HG02973 (cell line): ENCODE measurements around the gene PPIP5K2.

Experiments
- ATAC-seq: cut with Tn5 transposase; IDR thresholded peaks from one replicate; pipeline ENCODE4 v1.9.1; 2021; ENCODE audit warnings: moderate library complexity; ENCODE audit not compliant: unreplicated experiment

Gene PPIP5K2

DNA sequence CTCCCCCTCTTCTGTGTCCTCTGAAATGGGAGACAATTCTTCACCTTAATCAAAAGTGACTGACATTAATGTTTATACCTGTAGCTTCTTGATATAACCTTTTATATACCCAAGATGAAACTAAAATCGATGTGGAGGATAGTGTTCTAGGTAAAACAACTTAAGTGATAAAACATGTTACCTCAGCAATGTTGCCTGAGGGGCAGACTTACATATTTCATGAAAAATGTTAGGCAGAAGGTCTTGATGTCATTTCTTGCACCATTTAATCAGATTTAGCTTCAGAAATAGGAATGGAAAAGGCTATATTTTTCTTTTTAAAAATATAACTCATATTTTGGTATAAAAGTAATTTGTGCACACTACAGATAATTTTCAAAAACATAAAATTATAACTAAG is 115.8 kb downstream of the PPIP5K2 start:
- ATAC-seq: no peak

DNA sequence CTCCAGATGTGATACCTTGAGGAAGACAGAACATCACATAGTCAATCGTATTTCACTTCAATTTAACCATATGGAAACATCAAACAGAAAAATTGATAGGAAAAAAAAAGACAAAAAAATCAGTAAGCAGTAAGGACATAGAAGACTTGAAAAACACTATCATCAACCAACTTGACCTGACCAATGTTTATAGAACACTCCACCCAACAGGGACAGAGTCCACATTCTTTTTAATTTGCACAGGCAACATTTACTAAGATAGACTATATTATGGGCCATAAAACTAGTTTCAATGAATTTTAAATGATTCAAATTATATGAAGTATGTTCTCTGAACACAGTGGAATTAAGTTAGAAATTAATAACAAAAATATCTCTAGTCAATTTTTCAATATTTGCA is 117.7 kb downstream of the PPIP5K2 start:
- no peak for ATAC-seq

DNA sequence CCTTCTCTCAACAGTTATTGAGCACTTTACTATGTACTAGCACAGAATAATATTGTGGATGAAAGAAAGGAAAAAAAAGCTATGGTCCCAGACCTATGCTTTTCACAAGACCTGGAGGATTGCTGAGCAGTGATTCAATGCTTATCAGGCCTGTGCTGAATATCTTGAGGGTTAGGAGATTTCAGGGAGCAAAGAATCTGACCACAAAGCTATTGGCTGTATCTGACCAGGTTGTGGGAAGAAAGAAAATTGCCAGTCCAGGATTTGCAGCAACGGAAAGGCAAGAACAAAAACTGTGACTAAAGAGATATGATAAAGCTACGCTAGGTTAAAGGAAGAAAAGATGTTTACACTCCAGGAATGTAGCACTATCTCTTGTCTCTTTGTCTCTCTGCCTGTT is 123.6 kb downstream of the PPIP5K2 start:
- ATAC-seq: no peak

DNA sequence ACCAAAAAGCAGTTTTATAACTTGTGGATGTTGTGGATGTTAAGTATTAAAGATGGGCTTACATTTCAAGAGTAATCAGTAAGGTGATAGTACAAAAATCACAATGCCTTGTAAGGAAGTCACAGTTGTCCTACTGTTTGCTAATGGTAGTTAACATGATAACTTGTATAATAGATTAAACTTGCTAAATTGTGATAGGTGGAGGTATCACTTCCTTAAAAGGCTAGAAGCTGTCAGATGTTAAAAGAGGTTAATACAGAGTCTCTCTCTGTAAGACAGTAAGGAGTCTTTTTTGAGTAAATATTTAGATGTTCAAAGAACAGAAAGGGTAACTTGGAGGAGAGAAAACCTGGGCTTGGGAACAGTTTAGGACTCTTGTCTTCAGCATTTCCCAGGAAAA is 124.3 kb downstream of the PPIP5K2 start:
- ATAC-seq: no peak

DNA sequence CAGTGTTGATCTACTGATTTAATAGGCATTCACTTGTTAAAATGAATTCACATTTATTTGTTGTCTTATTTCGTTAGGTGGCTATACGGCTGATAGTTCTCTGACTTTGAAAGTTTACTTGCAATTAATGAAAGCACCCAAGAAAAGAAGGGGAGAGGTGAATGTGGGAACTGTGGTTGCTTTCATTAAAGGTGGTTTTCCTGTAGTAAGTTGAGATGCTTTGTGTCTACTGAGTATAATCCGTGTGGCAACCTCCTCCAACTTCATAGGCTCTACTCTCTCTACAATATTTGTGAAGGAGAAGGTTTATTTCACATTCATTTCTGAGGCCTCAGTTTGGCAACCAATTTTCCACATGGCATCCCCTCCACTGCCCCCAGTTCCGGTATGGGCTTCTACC is 125.7 kb downstream of the PPIP5K2 start:
- ATAC-seq: no peak

DNA sequence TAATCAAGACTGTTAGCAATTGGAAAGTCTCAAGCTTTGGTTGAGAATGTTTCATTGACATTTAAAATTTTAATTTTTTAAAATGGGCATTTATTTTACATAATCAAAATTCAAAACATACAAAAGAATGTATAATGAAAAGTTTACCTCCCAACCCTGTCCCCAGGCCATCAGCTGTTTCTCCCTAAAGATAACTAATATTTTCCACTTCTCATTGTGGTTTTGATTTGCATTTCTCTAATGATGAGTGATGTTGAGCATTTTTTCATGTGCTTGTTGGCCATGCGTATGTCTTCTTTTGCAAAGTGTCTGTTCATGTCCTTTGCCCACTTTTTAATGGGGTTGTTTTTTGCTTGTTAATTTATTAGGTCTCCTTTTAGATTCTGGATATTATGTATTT is 127.0 kb downstream of the PPIP5K2 start:
- ATAC-seq: peak; percentile 59

DNA sequence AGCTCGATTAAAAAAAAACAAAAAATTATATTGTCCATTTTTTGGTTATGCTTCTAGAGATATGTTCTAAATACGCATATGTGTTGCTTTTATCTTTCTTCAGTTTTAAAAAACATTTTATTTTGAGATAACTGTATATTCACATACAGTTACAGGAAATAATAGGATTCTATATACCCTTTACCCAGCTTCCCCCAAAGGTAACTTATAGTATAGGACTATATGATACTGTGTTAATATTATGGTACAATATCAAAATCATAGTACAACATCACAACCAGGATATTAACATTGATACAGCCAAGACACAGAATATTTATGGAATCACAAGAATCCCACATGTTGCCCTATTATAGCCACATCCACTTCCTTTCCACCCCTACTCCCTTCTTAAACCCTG is 129.0 kb downstream of the PPIP5K2 start:
- ATAC-seq: no peak

DNA sequence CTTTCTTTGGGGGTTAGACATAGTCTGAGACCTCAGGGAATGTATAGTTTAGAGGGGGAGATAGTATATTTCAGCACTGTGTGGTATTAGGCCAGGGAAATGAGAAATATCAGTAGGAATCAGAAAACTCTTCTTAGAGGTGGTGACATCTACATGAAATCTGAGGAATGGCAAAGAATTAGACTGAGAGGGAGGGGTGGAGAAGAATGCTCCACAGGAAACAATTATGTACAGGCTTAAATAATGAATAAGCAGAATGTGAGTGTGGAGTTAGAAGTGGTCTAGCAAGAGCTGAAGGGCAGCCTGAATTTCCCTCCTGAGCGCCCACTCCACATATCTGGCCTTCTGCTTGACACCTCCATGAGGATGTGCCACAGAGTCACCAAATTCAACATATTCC is 134.8 kb downstream of the PPIP5K2 start:
- no peak for ATAC-seq

DNA sequence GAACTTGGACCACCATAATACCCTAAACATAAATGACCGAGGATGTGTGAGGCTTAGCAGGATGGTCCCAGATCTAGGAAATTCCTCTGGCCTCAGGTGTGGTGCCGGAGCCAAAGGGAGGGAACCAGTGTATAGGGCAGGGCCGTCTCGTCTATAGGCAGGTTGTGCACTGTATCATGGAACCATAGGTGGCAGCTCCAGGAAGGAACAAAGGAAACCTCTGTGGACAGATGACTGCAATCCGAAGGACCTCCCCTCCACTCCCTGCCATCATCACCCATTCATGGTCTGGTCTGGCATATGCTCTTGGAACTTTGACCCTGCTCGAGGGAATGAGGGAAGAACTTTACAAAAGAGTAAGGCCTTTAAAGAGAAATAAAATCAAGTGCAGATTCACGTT is 135.6 kb downstream of the PPIP5K2 start:
- ATAC-seq: no peak

DNA sequence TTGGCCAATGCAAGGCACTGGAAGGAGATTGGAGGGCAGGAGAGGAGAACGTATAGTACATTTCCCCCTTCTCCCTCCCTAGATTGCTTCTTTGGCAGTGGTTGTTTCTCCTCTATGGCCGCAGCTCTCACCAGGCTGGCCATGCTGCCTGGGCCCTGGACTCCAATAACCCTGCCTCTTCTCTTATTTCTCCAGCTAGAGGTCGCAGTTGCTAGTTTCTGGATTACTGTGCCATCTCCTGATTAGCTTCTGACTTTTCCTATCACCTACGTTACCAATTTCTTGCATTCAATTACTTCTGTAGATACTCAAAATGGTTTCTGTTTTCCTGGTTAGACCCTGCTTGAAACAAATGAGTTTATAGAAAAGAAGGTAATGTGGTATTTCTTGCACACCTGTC is 136.1 kb downstream of the PPIP5K2 start:
- ATAC-seq: no peak

DNA sequence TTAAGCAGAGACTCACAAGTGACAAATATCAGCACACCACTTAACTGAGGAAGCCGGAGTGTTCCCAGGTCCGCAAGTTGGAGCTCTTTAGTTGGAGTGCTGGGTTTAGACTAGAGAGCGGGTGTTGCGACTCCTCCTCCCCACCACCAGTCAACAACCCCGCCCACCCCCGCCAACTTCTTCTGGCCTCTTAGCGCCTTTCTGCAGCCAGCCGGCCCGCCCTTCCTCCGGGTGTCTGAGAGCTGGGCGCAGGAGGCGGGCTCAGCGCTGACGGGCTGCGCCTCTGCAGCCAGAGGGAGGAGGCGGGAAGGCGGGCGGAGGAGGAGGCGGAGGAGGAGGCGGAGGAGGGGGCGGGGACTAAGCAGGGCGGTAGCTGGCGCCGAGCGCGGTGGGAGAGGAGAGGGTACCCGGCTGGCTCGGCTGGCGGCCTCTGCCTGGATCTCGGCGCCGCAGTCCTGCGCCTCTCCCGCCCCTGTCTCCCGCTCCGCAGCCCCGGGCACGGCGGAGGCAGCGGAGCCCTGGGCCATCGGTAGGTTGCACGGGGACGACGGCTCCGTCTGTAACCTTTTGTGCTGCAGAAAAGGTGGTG is 138.4 kb downstream of the PPIP5K2 start, which contains the start of gene MACIR:
Gene MACIR, plus strand, starts transcription at position 396 of the 589 bp plus-strand sequence. CDS start 17,157 bp downstream, outside the sequence.
- ATAC-seq: peak; percentile 83

DNA sequence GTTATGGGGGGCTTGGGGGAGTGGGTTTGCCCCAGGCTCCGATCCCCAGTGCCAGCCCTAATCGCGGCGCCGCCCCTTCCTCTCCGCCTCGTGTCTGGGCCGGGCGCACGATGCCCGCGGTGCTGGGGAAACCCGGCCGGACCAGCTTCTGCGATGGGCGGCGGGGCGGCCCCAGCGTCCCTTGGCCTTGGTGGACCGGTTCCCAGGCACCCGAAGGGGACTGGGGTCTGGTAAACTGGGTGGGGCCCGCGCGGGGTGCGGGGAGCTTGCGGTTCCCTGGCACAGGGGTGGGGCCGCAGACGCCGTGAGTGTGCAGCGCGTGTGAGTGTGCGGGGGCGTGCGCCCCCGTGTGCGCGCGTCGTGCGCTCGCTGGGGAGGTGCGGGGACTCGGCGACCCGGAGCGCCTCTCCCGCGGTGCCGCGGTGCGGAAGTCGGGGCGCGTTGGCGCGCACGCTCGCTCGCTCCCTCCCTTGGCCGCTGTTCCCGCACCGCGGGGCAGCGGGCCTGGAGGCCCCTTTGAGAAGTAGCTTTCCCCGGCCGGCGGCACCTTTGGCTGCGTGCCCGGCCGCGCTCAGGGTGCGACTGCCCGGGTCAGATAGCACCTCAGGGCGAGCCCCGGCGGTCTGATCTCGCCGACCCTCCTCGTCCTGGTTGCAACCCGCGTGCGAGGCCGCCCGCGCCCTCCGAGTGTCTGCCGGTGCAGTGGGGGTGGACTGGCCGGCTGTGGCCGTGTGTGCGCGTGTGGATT is 139.0 kb downstream of the PPIP5K2 start:
- ATAC-seq: peak; percentile 35

DNA sequence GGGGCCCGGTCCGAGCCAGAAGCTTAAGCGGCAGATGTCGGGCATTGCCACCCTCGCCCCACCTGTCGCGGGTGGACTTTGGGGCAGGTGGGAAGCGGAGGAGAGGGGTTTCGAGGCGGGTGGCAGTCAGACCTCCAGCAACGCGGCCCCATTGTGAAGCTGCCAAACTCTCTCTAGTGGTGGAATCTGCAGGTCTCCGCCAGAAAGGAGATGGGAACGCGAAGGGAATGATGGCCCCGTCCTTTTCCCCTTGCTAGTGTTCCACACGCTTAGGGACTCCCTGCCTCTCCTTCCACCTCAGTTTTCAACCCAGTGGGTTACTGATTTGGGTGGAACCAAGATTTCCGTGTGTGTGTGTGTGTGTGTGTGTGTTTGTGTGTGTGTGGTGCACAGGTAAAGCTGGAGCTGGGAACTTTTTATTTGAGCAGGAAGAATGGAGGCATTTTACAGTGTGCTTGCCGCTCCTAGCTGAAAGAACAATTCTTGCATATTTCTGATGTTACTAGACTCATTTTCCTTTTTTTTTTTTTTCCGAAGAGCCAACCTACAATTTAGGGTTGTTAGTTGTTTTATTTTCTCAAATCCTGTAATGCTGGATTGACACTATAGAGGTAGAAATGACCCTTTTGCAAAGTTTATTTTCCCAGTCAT is 139.7 kb downstream of the PPIP5K2 start:
- ATAC-seq: peak; percentile 0

DNA sequence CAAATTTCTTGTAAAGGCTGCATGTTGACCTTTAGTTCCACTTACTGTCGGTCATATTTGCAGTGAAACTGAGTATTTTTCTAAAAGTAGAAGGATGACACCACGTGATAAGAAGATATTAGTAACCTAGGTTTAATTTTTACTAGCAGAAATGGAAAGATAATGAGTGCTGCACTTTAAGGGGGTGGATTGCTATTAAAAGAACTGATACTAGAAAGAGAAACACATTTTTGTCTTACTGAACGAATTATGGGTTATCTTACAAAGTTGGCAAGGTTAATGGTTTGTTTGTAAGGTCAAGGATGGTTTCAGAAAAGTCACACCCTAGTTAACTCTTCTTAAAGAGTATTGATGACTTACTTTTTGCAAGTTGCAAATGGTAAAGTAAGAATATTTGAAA is 140.8 kb downstream of the PPIP5K2 start:
- ATAC-seq: peak; percentile 32
